Esophagus squamous epithelium (tissue), 5 donors: ENCODE measurements around the gene SAP30L. TPM values are rescaled to one million over a fixed set of nuclear protein-coding genes. Genes with fewer than 3 reads are reported as not detected.

Experiments
- DNase-seq: peaks from one replicate; lab custom pipeline; 2025; lab: John Stamatoyannopoulos, UW
- H3K27ac ChIP-seq, 4 donors: fragments of 200-600 bp; sonication (generic); one replicate each; pipeline ENCODE4 v1.5.1; 2016 to 2019; ENCODE audit warnings: mild to moderate bottlenecking in 1 of 4
- H3K27me3 ChIP-seq, 4 donors: fragments of 200-600 bp; sonication (generic); 1 replicate in 3 of 4; 2 replicates in 1 of 4; pipeline versions ENCODE4 v1.5.1 to v1.6.0; 2017 to 2021; ENCODE audit warnings: antibody characterized with exemption in 1 of 4
- H3K36me3 ChIP-seq, 3 donors: fragments of 200-600 bp; sonication (generic); one replicate each; pipeline ENCODE4 v1.5.1; 2016 to 2019
- H3K4me1 ChIP-seq, 3 donors: fragments of 200-600 bp; sonication (generic); one replicate each; pipeline ENCODE4 v1.5.1; 2017 to 2019
- H3K4me3 ChIP-seq, 4 donors: fragments of 200-600 bp; sonication (generic); 1 replicate in 3 of 4; 2 replicates in 1 of 4; pipeline ENCODE4 v1.5.1; 2016 to 2019; ENCODE audit warnings: mild to moderate bottlenecking in 2 of 4, moderate library complexity in 1 of 4
- H3K9me3 ChIP-seq, 3 donors: fragments of 200-600 bp; sonication (generic); one replicate each; pipeline ENCODE4 v1.5.1; 2016 to 2019
- POLR2A ChIP-seq, 4 donors: fragments of 450-650 bp; IDR thresholded peaks; one replicate each; pipeline ENCODE4 v1.6.1; 2017; ENCODE audit warnings: antibody characterized with exemption in 4 of 4, mild to moderate bottlenecking in 4 of 4, moderate library complexity in 3 of 4
- WGBS, 2 donors: methylation state at CpG; one replicate each; pipeline ENCODE4 v1.1.5; 2018; 5-methylcytosine and 5-hydroxymethylcytosine counted together
- intact Hi-C: fragments of 100-400 bp; cut with DNase I; formaldehyde crosslinking; loops from one replicate; pipeline ENCODE4 v1.15.0; 2022
- total RNA-seq, 4 donors: library from RNA; depleted of rRNA; stranded (reverse); fragments of >200 nt; gene quantifications; one replicate each; pipeline ENCODE4 v1.1.0, GENCODE V29; 2016
- TF ChIP-seq, protein P1 (sequence below), 6 experiments: fragments of 450-650 bp in 4 of 6; fragments of 200-600 bp in 2 of 6; sonication (generic) in 2 of 6; IDR thresholded peaks; one replicate each; pipeline ENCODE4 v1.5.1; 2016 to 2019; ENCODE audit warnings: antibody characterized with exemption in 6 of 6, mild to moderate bottlenecking in 4 of 6, moderate library complexity in 4 of 6
- donor health status: DM: yes; HTN: yes; CAD: no.

SAP30L gene
- total RNA-seq, 4 donors from 2014 or later: 11.1 to 32.0 (median 12.0) TPM

DNA sequence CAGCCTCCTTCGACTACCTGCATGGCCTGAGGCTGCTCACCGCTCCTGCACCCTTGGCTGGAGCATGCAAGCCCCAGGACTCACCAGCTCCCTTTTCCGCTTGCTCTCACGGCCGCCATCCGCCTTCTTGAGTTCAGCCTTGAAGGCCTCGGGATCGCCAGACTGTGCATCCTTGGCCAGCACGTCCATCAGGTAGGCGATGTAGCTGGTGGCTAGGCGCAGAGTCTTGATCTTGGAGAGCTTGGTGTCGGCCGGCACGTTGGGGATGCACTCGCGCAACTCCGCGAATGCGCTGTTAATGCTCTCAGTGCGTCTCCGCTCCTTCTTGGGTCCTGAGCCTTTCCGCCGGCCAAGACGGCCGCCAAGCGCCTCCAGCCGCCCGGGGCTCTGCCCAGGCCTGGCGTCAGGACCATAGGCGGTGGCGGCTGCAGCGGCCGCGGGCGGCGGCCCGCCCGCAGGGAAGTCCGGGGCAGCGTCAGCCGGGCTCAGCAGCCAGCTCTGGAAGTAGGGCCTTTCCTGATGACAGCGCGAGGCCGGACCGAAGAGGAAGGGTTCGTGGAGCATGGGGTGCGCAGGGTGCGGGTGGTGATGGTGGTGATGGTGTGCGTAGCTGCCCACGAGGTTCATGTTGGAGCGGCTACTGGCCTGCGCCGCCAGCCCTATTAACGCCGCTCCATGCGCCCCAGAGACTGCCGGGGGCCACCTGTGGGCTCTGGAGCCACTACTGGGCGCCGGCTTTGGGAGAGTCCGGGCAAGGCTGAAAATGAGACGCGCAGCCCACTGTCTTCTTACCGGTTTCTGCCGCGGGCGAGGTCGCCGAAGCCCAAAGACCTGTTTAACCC, 31.8 kb downstream of the SAP30L start:
- TF ChIP-seq, protein P1, sequence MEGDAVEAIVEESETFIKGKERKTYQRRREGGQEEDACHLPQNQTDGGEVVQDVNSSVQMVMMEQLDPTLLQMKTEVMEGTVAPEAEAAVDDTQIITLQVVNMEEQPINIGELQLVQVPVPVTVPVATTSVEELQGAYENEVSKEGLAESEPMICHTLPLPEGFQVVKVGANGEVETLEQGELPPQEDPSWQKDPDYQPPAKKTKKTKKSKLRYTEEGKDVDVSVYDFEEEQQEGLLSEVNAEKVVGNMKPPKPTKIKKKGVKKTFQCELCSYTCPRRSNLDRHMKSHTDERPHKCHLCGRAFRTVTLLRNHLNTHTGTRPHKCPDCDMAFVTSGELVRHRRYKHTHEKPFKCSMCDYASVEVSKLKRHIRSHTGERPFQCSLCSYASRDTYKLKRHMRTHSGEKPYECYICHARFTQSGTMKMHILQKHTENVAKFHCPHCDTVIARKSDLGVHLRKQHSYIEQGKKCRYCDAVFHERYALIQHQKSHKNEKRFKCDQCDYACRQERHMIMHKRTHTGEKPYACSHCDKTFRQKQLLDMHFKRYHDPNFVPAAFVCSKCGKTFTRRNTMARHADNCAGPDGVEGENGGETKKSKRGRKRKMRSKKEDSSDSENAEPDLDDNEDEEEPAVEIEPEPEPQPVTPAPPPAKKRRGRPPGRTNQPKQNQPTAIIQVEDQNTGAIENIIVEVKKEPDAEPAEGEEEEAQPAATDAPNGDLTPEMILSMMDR (IDR thresholded peaks at IDR 0.05): no peak
- no peak for TF ChIP-seq POLR2A (IDR thresholded peaks at IDR 0.05)
- H3K4me1 ChIP-seq: peaks cover 43 to 81% (median 50%) of the 10 kb centered on the region in 3 donors

DNA sequence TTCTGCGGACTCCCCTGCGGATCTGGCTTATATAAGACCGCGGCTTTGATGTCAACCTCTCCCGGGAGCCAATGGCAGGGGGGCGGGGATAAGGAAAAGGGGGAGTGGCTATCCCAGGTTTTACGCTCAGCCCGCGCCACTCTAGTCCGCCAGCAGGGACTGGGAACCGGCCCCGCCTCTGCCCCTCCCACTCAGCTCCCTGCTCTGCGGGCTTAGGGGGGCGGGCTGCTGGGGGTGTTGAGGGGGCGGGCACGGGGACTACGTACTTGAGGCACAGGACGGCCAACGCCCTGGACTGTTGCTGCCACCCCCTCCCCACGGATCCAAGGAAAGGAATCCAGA, 32.4 kb downstream of the SAP30L start, which contains the start of gene HAND1:
Gene HAND1 (minus strand): TSS at position 4 of the 342 bp plus-strand sequence. CDS start 219 bp downstream, outside the sequence.
- TF ChIP-seq, protein P1 (IDR thresholded peaks at IDR 0.05): no peak
- TF ChIP-seq POLR2A (IDR thresholded peaks at IDR 0.05): no peak
- Histone ChIP-seq H3K27me3 (peaks cover 57 to 100% (median 93%) of the 10 kb centered on the region in 4 donors), H3K4me1 (peaks cover 43 to 81% (median 47%) of the 10 kb centered on the region in 3 donors), H3K9me3 (no peaks in the 10 kb centered on the region), H3K4me3 (peak within 1 kb of the TSS in 3 of 4 donors; percentile 24 to 57 (median 34)), H3K27ac (no peak within 1 kb of the TSS), H3K36me3 (no peaks in the 10 kb centered on the region)
- DNase-seq: no peak
- whole genome bisulfite sequencing, 2 donors: no CpG with 5 or more reads among the region's 20 CpGs
- intact Hi-C loops: no loop called here

More for the DNA sequence above, 31.8 kb downstream of the SAP30L start:
- WGBS, 2 donors: 8 to 21% methylated on average over 5 to 10 of the region's 68 CpGs
- Histone ChIP-seq H3K9me3 (no peaks in the 10 kb centered on the region), H3K27me3 (peaks cover 53 to 100% (median 92%) of the 10 kb centered on the region in 4 donors), H3K27ac (no peak overlapping the region), H3K4me3 (peak overlapping the region in 3 of 4 donors; percentile 24 to 57 (median 34)), H3K36me3 (no peaks in the 10 kb centered on the region)
- intact Hi-C loops: no loop called here
- DNase-seq: no peak

DNA sequence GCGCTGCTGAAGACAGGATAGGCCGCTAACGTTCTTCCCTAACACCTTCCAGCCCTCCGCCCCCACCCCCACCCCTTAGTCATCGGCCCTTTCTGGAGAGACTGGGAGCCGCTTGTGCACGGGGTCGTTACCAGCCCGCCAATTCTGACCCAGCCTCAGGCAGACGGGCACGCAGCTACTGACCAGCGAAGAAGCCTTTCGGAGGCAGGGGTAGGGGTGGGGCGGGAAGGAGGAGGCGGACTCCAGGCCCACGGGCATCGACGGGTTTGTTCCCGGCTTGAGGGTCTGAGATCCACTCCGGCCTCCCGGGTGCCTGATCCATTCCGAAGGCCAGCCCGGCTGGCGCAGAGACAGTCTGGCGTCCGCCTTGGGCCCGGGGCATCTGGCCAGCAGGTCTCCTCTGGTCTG, 33.0 kb downstream of the SAP30L start:
- WGBS, 2 donors: 14 to 20% methylated on average over 1 to 2 of the region's 27 CpGs
- Histone ChIP-seq H3K4me1 (peaks cover 39 to 81% (median 42%) of the 10 kb centered on the region in 3 donors), H3K27ac (no peak overlapping the region), H3K9me3 (no peaks in the 10 kb centered on the region), H3K4me3 (peak overlapping the region in 1 of 4 donors; percentile 31), H3K27me3 (peaks cover 52 to 100% (median 93%) of the 10 kb centered on the region in 4 donors), H3K36me3 (no peaks in the 10 kb centered on the region)
- DNase-seq: no peak
- TF ChIP-seq POLR2A (IDR thresholded peaks at IDR 0.05): no peak
- TF ChIP-seq, protein P1 (IDR thresholded peaks at IDR 0.05): no peak
- intact Hi-C loops: no loop called here

DNA sequence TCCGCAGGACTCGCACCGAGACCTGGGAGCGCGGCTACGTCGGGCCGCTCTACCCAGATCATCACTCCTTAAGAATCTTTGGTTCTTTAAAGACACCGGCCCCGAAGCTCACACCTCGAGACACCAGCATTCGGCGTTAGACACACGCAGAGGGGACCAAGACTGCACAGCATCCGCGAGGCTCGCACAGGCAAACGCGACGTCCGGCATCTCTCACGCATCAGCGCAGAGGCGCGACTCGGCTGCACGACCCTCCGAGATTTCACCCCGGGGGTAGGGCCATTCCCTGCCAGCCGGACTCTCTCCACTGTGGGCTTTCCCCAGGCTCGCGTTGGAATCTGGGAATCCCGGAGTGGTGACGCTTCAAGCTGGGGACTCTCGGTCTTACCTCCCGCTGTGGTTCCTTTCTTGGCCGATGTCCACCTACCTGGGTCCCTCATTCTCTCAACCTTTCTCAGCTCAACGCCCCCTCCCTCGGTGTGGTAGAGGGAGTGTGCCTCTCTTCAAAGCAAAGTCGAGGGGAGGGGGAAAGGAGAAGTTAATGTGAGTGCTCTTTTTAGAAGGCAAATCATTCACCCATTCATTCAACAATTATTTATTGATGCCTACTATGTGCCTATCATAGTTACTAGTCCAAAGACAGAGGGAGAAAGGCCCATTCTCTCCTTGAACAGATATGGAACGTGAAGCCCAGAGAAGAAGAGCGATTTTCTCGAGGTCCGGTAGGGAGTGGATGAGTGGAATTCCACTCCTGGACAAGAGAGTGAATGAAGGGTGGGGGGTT, 33.6 kb downstream of the SAP30L start:
- Histone ChIP-seq H3K4me1 (peaks cover 38 to 81% (median 40%) of the 10 kb centered on the region in 3 donors), H3K36me3 (no peaks in the 10 kb centered on the region), H3K27ac (no peak overlapping the region), H3K4me3 (peak overlapping the region in 1 of 4 donors; percentile 31), H3K27me3 (peaks cover 50 to 100% (median 92%) of the 10 kb centered on the region in 4 donors), H3K9me3 (no peaks in the 10 kb centered on the region)
- 4 to 10% methylated on average over 20 to 31 of the region's 44 CpGs for WGBS, 2 donors
- intact Hi-C loops: no loop called here
- no peak for TF ChIP-seq POLR2A (IDR thresholded peaks at IDR 0.05)
- TF ChIP-seq, protein P1 (IDR thresholded peaks at IDR 0.05): no peak
- DNase-seq: no peak
